ENCODE results near the gene CHRND. TPM values are rescaled to one million over a fixed set of nuclear protein-coding genes. Genes with fewer than 3 reads are reported as not detected.

CHRND gene
- total RNA-seq, 1 donor from 2014 or later: not detected

DNA sequence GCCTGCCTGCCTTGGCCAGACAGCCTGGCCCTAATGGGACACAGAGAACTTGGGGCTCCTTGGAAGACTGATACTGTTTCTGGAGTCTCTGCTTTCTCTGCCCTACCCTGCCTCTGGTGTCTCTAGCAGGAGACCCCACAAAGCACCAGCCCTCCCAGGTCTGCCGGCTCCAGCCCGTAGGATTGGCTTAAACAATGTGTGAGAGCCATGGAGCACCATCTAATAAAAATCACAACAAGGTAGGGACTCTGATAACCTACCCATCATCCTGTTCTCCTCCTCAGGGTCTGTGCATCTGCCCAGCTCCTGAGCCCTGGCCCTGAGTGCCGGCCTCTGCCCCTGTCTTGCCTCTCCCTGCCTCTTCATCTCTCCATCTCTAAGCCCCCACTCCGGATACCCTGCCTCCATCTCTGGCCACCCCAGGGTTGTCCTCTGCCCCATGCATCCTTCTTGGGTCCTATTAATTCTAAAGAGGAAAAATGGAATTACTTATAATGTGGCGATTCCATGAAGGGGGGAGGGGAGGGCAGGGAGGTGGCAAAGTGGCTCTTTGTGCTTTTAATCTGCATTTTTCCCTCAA is 37.1 kb upstream of the CHRND start:
- no peak for DNase-seq (ENCODE audit: low read depth)
- no peak overlapping the region for H3K4me3 ChIP-seq (ENCODE audit: low read depth, low read length)
- TF ChIP-seq, protein P1, sequence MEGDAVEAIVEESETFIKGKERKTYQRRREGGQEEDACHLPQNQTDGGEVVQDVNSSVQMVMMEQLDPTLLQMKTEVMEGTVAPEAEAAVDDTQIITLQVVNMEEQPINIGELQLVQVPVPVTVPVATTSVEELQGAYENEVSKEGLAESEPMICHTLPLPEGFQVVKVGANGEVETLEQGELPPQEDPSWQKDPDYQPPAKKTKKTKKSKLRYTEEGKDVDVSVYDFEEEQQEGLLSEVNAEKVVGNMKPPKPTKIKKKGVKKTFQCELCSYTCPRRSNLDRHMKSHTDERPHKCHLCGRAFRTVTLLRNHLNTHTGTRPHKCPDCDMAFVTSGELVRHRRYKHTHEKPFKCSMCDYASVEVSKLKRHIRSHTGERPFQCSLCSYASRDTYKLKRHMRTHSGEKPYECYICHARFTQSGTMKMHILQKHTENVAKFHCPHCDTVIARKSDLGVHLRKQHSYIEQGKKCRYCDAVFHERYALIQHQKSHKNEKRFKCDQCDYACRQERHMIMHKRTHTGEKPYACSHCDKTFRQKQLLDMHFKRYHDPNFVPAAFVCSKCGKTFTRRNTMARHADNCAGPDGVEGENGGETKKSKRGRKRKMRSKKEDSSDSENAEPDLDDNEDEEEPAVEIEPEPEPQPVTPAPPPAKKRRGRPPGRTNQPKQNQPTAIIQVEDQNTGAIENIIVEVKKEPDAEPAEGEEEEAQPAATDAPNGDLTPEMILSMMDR (conservative IDR thresholded peaks at IDR 0.05; ENCODE audit: low read depth, low read length): no peak

DNA sequence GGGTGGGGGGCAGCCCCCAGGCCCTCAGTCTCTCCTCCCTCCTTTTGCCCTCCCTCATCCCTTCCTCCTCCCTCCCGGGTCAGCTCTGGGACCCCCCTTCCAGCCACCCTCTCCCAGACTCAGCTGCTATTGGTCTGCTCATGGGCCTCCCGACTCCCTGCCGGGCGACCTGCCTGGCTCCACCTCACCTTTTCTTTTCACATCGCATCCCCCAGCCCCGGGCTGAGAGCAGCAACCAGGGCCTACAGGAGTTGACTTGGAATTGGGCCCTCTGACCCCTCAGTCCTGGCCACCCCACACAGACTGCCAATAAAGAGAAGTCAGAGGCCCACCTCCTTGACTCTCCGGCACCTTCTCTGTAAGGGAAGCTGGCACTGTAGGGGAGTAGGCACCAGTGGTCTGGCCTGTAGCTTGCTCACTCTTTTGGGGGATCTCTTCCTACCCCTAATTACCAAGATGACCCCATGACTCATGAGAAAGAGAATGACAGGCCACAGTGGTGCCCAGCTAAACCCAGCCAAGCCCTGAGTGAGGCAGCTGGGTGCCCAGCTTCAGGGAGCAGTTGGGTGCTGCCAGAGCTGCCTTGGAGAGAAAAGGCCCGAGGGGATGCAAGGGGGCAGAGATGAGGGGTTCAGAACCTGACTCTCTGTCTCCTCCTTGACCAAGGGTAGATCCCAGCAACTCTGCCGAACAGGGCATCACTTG is 36.3 kb upstream of the CHRND start:
- TF ChIP-seq, protein P1 (conservative IDR thresholded peaks at IDR 0.05; ENCODE audit: low read depth, low read length): no peak
- no peak for DNase-seq (ENCODE audit: low read depth)
- H3K4me3 ChIP-seq (ENCODE audit: low read depth, low read length): no peak overlapping the region

DNA sequence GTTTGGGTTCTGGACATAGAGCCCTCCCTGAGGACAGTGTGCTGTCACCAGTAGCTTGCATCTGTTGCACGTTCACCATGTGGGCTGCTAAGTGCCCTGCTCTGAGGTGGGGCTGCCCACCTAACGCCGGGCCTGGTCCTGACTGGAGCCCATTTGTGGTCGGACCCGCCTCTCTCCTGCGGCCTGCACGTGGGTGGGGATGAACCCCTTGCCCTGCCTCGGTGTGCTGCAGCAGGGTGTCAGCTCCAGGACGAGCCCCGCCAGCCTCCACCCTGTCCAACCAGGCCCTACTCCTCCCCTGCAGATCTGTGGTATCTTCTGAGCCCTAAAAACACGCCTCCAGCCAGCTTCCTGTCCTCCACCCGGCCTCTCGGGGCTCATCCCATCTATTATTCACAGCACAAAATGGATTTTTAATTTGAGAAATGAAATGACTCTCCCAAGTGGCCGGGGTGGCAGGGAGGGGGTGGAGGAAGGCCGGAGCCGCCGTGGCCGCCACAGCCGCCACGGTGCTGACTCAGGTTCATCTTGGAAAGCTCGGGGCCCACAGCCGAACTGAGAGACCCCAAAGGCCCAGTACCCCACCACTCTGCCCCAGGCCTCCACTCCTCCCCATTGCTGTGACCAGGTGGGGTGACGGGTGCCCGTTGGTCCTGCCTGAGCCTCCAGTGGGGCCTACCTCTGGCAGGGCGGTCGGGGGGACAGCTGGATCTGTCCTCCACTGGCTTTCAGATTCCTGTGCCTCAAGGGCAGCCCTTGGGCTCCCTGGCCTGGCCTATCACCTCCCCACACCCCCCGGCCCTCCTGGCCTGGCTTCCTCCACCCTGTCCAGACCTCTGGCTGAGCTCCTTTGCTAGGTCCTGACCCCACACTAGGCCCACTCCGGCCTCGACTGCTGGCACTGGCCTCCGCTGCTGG is 35.5 kb upstream of the CHRND start:
- no peak for DNase-seq (ENCODE audit: low read depth)
- TF ChIP-seq, protein P1 (conservative IDR thresholded peaks at IDR 0.05; ENCODE audit: low read depth, low read length): no peak
- no peak overlapping the region for H3K4me3 ChIP-seq (ENCODE audit: low read depth, low read length)

DNA sequence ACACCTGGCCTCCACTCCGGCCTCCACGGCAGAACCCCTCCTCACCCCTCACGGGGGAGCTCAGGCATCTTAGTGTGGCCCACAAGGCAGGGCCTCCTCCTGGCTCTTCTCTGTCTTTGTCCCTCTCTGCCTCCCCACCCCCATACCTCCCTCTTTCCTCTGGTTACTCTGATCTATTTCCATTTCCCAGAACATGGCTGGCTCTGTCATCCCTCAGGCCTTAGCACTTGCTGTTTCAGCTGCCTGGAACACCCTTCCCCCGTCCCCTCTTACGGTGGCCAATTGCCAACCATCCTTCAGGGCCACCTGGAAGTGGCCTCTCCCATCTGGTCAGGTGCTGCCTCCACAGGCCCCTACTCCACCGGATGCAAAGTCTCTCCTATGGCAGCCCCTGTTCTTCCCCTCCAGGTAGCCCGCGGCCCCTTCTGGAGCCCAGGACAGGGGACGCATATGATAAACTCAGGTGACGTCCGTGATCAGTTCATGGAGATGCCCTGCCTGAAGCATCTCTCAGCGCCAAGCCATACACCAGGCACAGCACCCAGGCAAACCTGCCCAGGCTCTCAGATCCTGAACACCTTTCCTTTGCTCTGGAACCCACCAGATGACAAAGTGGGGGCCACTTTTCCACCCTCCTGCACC is 34.7 kb upstream of the CHRND start:
- no peak for DNase-seq (ENCODE audit: low read depth)
- TF ChIP-seq, protein P1 (conservative IDR thresholded peaks at IDR 0.05; ENCODE audit: low read depth, low read length): no peak
- no peak overlapping the region for H3K4me3 ChIP-seq (ENCODE audit: low read depth, low read length)

DNA sequence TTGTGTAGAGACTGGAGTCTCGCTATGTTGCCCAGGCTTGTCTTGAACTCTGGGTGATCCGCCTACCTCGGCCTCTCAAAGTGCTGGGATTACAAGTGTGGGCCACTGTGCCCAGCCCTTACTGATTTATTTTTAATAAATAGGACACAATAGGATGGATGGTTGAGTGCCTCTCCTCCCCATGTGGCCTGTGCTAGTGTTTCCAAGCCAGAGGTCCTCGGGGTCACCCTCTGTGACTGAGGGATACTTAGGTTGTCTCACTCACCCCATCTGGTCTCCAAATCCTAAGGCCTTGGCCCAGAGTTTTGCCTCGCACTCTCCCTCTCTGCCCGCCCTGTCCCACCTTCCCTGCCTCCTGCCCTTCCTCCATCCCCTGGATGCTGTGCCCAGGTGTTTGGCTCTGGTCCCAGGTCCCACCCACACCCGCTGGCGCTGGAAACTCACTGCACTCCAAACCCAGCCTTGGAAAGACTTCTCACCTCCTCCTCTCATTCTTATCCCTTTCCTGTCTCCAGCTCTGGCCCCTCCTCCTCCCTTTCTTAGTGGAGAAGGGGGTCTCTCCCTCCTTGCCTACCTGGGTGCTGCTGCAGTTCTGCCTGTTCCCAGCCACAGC is 33.6 kb upstream of the CHRND start:
- TF ChIP-seq, protein P1 (conservative IDR thresholded peaks at IDR 0.05; ENCODE audit: low read depth, low read length): no peak
- H3K4me3 ChIP-seq (ENCODE audit: low read depth, low read length): no peak overlapping the region
- DNase-seq (ENCODE audit: low read depth): no peak

DNA sequence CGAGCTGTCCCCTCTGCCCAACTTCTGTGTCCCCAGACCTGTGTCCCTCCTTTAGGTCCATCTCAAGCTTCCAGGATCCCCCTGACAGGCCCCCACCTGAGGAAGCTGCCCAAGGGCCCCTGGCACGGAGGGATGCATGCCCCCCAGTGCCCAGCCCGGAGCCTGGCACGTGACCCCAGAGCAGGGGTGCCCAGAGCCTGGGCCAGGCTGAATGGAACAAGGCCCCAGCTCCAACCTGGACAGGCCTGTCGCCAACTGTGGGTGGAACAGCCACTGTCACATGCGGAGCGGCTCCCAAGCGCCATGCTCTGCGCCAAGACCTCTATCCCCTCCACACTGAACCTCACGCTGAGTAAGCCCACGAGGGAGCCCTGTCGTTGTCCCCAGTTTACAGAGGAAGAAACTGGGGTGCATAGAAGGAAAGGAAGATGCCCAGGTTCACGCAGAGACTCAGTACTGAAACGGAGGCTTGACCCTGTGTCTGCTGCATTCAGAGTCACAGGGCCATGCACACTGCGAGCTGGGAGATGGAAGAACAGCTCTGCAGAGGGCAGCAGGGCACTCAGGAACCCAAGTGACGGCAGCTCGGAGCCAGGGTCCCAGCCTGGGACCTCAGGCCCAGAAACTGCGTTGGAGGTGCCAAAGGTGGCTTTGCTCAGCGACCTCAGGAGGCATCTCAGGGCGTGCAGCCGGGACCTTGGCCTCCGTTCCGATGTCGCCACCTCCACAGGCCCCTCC is 32.8 kb upstream of the CHRND start:
- TF ChIP-seq, protein P1 (conservative IDR thresholded peaks at IDR 0.05; ENCODE audit: low read depth, low read length): no peak
- H3K4me3 ChIP-seq (ENCODE audit: low read depth, low read length): no peak overlapping the region
- no peak for DNase-seq (ENCODE audit: low read depth)

Data from epithelial cell of proximal tubule (primary cell).